Astrocyte of the cerebellum (primary cell): ENCODE results near the gene TMEM167B.
"Not testable (repeated sequence)": the region's sequence is repeated elsewhere in the genome, so short reads cannot be mapped to it uniquely, and the experiment has no call there.

Experiments used
- DNase-seq: peaks from one replicate; pipeline ENCODE4 v3.0.0-alpha.2; 2011; ENCODE audit warnings: low read depth
- H3K4me3 ChIP-seq: 2 replicates; pipeline ENCODE4 v1.5.1; 2011; ENCODE audit warnings: mild to moderate bottlenecking, low read depth, low read length, moderate library complexity
- CTCF ChIP-seq: IDR thresholded peaks from 2 replicates; pipeline ENCODE4 v1.5.1; 2012; ENCODE audit warnings: low read length, low read depth, moderate library complexity, mild to moderate bottlenecking; ENCODE audit errors: missing control alignments
- in situ Hi-C: cut with HindIII; loops from 2 replicates; pipeline ENCODE4 v1.10.0; 2017; ENCODE audit warnings: low sequenced_read_pairs

TMEM167B gene

DNA sequence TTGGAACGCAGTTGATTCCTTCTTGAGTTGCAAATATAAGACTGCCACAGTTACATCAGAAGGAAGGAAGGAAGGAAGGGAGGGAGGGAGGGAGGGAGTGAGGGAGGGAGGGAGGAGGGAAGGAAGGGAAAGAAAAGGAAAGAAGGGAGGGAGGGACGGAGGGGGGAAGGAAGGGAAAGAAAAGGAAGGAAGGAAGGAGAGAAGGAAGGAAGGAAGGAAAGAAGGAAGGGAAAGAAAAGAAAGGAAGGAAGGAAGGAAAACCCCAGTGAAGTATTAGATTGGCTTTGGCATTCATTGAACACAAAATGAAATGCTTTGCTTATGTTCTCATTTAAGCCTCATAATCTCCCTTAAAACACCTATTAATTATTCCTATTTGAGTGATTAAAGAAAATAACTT, 42.2 kb upstream of the TMEM167B start:
- no peak overlapping the region for H3K4me3 ChIP-seq
- in situ Hi-C loops: no loop called here
- no peak for TF ChIP-seq CTCF
- DNase-seq: no peak

GRCh38 chr1:109050228-109050995, 40.2 kb upstream of the TMEM167B start:
- no peak for TF ChIP-seq CTCF
- in situ Hi-C loops: no loop called here
- H3K4me3 ChIP-seq: no peak overlapping the region
- no peak for DNase-seq

DNA sequence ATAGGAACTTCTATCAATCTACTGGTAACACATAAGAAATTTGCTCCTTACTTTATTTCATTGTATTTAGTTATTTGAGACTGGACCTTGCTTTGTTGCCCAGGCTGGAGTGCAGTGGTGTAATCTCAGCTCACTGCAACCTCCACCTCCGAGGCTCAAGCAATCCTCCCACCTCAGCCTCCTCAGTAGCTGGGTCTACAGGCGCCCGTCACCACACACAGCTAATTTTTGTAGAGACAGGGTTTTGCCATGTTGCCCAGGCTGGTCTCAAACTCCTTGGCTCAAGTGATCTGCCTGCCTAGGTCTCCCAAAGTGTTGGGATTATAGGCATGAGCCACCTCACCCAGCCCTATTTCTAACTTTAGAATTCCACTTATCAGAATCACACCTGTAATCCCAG, 38.4 kb upstream of the TMEM167B start:
- H3K4me3 ChIP-seq, in situ Hi-C loops, DNase-seq: not testable (repeated sequence)

GRCh38 chr1:109056064-109056463, 34.5 kb upstream of the TMEM167B start:
- DNase-seq: no peak
- no peak for TF ChIP-seq CTCF
- no peak overlapping the region for H3K4me3 ChIP-seq
- in situ Hi-C loops: no loop called here

- no peak for DNase-seq
- no peak for TF ChIP-seq CTCF
- H3K4me3 ChIP-seq: no peak overlapping the region
- in situ Hi-C loops: no loop called here
Measured at GRCh38 chr1:109059026-109059425, 31.5 kb upstream of the TMEM167B start.

DNA sequence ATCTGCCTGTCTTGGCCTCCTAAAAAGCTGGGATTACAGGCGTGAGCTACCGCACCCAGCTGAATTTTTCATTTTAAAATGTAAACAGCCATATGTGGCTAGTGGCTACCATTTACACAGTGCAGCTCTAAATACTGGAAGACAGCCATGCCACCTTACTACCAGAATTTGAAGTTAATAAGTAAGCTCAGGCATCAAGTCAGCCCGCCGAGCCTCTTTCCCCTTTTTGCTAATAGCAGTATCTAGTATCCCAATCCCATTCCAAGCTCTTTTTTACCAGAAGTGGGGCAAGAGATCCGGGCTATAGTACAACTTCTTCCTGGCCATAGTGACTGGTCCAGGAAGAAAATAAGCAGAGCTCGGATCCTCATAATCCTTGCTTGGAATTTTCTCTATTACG, 29.9 kb upstream of the TMEM167B start:
- H3K4me3 ChIP-seq: no peak overlapping the region
- no peak for TF ChIP-seq CTCF
- in situ Hi-C loops: no loop called here
- no peak for DNase-seq

- in situ Hi-C loops: no loop called here
- TF ChIP-seq CTCF: no peak
- no peak for DNase-seq
- no peak overlapping the region for H3K4me3 ChIP-seq
Measured at GRCh38 chr1:109061183-109061582, 29.4 kb upstream of the TMEM167B start.
